ENCODE measurements around the gene CD55. TPM values are rescaled to one million over a fixed set of nuclear protein-coding genes. Genes with fewer than 3 reads are reported as not detected.
A peak's percentile ranks its signal among the peaks of the same experiment; 100 is the strongest.

Gene CD55
- total and polyA plus RNA-seq, 2 of the 13 experiments (the other 11 are each of a cell fraction or from before 2014, with no cell fraction given): 6.0 to 56.0 TPM

- TF ChIP-seq HOXA5 (CRISPR knock-in tag; IDR thresholded peaks at IDR 0.05) (0 out of 2 replicates have a peak, but pooled peaks have one; percentile 9), PRDM15 (CRISPR knock-in tag; IDR thresholded peaks at IDR 0.05) (0 out of 2 replicates have a peak, but pooled peaks have one; percentile 18), SPEN (CRISPR knock-in tag; IDR thresholded peaks at IDR 0.05; ENCODE audit: low read depth) (no peak), FOXK2 (IDR thresholded peaks at IDR 0.05) (no peak), SP5 (CRISPR knock-in tag; IDR thresholded peaks at IDR 0.05; ENCODE audit: borderline replicate concordance, low read depth) (no peak), NCOR1 (IDR thresholded peaks at IDR 0.05; ENCODE audit: borderline replicate concordance, low read length) (no peak), EZH2 (conservative IDR thresholded peaks at IDR 0.05; ENCODE audit: low read depth, low read length) (no peak), ZNF431 (CRISPR knock-in tag; IDR thresholded peaks at IDR 0.05; ENCODE audit: borderline replicate concordance, low read depth) (no peak), ZNF296 (CRISPR knock-in tag; conservative IDR thresholded peaks at IDR 0.05) (no peak), GFI1 (CRISPR knock-in tag; IDR thresholded peaks at IDR 0.05; ENCODE audit: borderline replicate concordance) (0 out of 2 replicates have a peak, but pooled peaks have one; percentile 18), GATAD1 (CRISPR knock-in tag; IDR thresholded peaks at IDR 0.05) (no peak), AHR (CRISPR knock-in tag; IDR thresholded peaks at IDR 0.05) (peak; percentile 1; the same call in 1 of the 2 replicates), ISL2 (CRISPR knock-in tag; IDR thresholded peaks at IDR 0.05) (peak; percentile 10; the same call in 1 of the 2 replicates), TFDP2 (CRISPR knock-in tag; IDR thresholded peaks at IDR 0.05) (0 out of 2 replicates have a peak, but pooled peaks have one; percentile 11), ZNF205 (CRISPR knock-in tag; IDR thresholded peaks at IDR 0.05) (no peak), SAP130 (CRISPR knock-in tag; IDR thresholded peaks at IDR 0.05; ENCODE audit: low read depth) (0 out of 2 replicates have a peak, but pooled peaks have one; percentile 24), ZNF20 (CRISPR knock-in tag; IDR thresholded peaks at IDR 0.05) (no peak), RBFOX2 (IDR thresholded peaks at IDR 0.05; ENCODE audit: low read depth, low read length) (peak; percentile 16), RAD21 (CRISPR knock-in tag; IDR thresholded peaks at IDR 0.05) (peak; percentile 38), ZNF616 (CRISPR knock-in tag; IDR thresholded peaks at IDR 0.05; ENCODE audit: low read depth) (no peak), GABPB1 (CRISPR knock-in tag; IDR thresholded peaks at IDR 0.05) (peak; percentile 21; the same call in 1 of the 2 replicates), KLF15 (CRISPR knock-in tag; IDR thresholded peaks at IDR 0.05; ENCODE audit: borderline replicate concordance) (0 out of 2 replicates have a peak, but pooled peaks have one; percentile 3)
- TF ChIP-seq, protein P1, sequence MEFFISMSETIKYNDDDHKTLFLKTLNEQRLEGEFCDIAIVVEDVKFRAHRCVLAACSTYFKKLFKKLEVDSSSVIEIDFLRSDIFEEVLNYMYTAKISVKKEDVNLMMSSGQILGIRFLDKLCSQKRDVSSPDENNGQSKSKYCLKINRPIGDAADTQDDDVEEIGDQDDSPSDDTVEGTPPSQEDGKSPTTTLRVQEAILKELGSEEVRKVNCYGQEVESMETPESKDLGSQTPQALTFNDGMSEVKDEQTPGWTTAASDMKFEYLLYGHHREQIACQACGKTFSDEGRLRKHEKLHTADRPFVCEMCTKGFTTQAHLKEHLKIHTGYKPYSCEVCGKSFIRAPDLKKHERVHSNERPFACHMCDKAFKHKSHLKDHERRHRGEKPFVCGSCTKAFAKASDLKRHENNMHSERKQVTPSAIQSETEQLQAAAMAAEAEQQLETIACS (CRISPR knock-in tag; IDR thresholded peaks at IDR 0.05): peak; percentile 71
- TF ChIP-seq, protein P2, sequence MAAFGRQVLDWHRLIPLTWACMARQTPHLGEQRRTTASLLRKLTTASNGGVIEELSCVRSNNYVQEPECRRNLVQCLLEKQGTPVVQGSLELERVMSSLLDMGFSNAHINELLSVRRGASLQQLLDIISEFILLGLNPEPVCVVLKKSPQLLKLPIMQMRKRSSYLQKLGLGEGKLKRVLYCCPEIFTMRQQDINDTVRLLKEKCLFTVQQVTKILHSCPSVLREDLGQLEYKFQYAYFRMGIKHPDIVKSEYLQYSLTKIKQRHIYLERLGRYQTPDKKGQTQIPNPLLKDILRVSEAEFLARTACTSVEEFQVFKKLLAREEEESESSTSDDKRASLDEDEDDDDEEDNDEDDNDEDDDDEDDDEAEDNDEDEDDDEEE (CRISPR knock-in tag; IDR thresholded peaks at IDR 0.05): peak; percentile 68; the same call in 1 of the 2 replicates
Measured at GRCh38 chr1:207321790-207322645, 540 bp downstream of the CD55 start (continued).
